GM18511 (cell line): ENCODE results near the gene NIPBL.
"Not testable (repeated sequence)": the region's sequence is repeated elsewhere in the genome, so short reads cannot be mapped to it uniquely, and the experiment has no call there.

Source experiments
- ATAC-seq: cut with Tn5 transposase; IDR thresholded peaks from one replicate; pipeline ENCODE4 v1.9.1; 2021; ENCODE audit warnings: mild to moderate bottlenecking, moderate library complexity; ENCODE audit not compliant: unreplicated experiment

NIPBL gene

GRCh38 chr5:36944607-36945225, 68.1 kb downstream of the NIPBL start:
- ATAC-seq: no peak

- no peak for ATAC-seq
Measured at GRCh38 chr5:36945687-36946086, 69.1 kb downstream of the NIPBL start.

GRCh38 chr5:36946101-36946500, 69.5 kb downstream of the NIPBL start:
- ATAC-seq: no peak

DNA sequence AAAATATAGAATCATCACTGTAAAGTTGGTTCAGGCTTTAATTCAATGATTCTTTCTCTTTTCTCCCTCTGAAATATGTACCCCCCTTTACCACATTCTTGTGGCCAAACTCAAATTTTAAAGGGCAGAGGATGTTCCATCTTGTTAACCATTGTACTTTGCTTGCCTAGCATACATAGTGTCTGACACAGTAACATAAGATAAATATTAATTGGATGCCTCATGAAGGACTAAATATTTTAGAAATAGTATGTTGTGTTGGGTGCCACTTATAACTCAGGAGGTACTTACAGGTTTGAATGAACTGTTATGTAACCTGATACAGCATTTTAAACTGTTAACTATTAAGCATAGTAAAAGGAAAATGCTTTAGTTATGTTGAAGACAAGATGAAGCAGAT, 71.5 kb downstream of the NIPBL start:
- ATAC-seq: no peak

DNA sequence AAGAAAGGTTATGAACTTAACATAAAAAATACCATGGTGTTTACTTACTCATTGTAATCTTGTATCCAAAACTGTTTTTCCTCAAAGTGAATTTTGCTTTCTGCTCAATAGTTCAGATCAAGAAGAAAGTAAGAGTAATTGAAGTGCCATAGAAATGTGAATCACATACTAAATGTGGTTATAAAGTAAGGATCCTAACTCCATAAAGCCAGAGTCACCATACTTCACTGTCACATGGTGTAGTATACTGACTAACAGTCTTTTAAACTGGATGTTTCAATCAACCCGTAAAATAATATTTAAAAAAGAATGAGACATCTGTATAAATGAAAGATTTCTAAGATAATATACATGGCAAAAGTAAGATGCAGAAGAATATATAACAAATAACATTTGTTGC, 72.1 kb downstream of the NIPBL start:
- no peak for ATAC-seq

DNA sequence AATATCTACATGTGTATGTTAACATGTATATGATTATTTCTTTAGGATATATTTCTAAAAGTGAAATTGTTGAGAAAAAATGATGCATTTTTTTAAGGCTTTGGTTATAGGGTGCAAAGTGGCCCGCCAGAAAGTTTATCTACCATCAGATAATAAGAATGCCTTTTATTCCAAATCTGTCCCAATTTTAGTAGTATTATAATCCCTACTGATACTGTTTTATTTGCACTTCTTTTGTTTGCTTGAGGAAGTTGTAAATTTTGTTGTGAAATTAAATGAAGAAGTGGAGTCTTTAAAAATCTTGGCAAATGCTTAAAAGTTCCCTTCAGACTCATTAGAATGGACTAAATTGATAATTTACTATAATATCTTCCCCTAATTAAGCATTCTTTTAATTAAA, 73.0 kb downstream of the NIPBL start:
- no peak for ATAC-seq

DNA sequence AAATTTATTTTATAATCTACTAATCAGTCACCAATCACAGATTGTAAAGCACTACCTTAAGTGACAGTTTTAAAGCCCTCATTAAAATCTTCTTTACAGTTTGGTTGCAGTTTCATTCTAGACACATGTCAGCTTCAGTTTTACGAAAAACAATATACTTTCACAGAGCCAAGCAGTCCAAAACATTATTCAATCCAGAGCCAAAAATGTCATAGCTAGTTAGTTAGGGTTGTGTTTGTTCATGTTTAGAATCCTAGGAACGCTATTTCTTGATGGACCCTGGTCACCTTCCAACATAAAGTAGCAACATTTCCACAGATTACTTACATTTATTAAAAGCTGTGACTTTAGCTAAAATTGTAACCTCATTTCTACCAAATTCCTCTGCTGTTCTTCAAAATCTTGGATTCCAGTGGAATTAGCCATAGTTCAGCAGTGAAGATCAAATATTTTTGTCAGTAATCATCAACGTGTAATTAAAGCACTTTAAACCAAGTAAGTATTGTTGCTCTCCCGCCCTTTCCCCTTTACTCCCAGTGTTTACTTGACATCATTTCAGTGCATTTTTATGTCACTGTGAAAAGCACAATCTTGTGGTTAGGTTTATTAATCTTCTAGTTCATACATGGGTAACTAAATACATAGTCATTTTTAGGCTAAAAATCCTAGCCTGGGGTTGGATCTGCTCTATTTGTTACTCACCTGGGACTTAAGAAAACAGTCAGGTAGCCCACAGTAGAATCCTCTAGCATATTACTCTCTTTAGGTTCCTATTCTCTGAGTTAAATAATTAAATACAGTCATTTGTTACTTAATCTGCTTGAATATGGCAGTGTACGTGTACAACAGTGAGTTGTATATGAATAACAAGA, 74.3 kb downstream of the NIPBL start:
- ATAC-seq: no peak

GRCh38 chr5:36953043-36953442, 76.5 kb downstream of the NIPBL start:
- no peak for ATAC-seq

GRCh38 chr5:36957953-36958537, 81.5 kb downstream of the NIPBL start:
- ATAC-seq: no peak

GRCh38 chr5:36958612-36959011, 82.0 kb downstream of the NIPBL start:
- ATAC-seq: no peak

DNA sequence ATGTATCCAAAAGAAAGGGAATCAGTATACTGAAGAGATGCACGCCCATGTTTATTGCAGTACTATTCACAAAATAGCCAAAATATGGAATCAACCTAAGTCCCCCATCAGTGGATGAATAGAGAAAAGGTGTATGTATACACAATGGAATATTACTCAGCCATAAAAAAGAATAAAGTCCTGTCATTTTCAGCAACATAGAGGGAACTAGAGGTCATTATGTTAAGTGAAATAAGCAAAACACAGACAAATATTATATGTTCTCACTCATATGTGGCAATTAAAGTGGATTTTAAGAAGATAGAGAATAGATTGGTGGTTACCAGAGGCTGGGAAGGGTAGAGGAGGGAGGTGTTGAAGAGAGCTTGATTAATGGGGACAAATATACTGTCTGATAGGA, 88.6 kb downstream of the NIPBL start:
- no peak for ATAC-seq

- no peak for ATAC-seq
Measured at GRCh38 chr5:36969700-36970395, 93.3 kb downstream of the NIPBL start.

DNA sequence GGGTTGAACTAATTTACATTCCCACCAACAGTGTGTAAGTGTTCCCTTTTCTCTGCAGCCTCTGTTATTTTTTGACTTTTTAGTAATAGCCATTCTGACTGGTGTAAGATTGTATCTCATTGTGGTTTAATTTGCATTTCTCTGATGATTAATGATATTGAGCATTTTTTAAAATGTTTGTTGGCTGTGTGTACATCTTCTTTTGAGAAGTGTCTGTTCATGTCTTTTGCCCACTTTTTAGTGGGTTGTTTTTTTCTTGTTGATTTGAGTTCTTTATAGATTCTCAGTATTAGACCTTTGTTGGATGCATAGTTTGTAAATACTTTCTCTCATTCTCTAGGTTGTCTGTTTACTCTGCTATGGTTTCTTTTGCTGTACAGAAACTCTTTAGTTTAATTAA, 101.6 kb downstream of the NIPBL start:
- no peak for ATAC-seq

DNA sequence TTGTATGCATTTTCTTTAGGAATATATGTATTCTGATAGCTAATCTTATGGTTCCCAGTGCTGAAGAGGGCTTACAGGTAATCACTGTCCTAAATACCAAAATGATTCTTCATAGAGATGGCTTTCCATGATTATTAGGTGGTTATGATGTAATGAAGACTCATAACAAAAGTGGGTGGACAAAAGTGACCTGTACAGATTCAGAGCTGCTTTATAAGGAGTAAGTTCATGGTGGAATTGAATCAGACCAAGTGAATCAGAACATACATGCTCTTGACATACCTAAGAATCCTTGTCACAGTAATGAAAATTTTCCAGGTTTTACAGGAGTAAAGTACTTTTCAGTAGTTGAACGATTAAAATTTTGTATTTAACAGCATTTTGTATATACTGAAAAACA, 105.6 kb downstream of the NIPBL start:
- no peak for ATAC-seq

- ATAC-seq: no peak
Measured at GRCh38 chr5:36985387-36985786, 108.8 kb downstream of the NIPBL start.

GRCh38 chr5:36988396-36988795, 111.8 kb downstream of the NIPBL start:
- no peak for ATAC-seq

DNA sequence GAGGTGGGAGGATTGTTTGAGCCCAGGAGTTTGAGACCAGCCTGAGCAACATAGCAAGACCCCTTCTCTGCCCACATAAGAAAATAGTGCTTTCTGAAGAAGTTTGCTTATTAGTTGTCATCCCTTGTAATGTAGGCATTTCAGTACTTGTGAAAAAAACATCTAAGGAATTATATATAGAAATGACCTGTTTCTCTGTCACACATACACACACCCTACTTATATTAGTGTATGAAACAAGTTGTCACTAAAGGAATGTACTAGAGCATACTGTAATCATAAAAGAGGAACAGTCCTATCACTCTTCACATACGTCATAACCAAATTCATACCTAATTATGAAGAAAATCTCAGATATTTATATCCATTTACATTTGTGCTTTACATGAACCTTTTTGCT, 122.0 kb downstream of the NIPBL start:
- no peak for ATAC-seq

- ATAC-seq: no peak
Measured at GRCh38 chr5:37002176-37002751, 125.7 kb downstream of the NIPBL start.

DNA sequence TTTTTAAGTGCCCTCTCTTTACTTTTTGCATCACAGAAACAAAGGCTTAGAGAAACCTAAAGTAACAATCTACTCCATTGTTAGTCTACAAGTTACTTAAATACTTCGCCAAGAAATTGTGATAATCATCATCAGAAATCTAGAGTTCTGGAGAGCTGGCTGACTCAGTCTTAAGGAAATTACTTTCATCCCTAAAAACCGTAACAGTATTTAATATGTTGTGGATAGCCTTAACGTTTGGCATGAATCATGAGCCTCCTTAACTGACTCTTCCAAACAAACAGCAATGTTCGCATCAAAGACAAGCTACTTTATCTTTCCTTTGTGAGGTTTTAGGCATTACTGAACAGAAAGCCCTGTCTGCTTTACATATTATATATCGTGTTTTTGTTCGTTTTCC, 128.7 kb downstream of the NIPBL start:
- no peak for ATAC-seq

- no peak for ATAC-seq
Measured at GRCh38 chr5:37005946-37006540, 129.5 kb downstream of the NIPBL start.

DNA sequence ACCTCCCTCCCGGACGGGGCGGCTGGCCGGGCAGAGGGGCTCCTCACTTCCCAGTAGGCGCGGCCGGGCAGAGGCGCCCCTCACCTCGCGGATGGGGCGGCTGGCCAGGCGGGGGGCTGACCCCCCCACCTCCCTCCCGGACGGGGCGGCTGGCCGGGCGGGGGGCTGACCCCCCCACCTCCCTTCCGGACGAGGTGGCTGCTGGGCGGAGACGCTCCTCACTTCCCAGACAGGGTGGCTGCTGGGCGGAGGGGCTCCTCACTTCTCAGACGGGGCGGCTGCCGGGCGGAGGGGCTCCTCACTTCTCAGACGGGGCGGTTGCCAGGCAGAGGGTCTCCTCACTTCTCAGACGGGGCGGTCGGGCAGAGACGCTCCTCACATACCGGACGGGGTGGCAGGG, 136.6 kb downstream of the NIPBL start:
- not testable (repeated sequence) for ATAC-seq
